Eye (tissue), 1 donor: ENCODE results near the gene ERO1B.
"Not testable (repeated sequence)": the region's sequence is repeated elsewhere in the genome, so short reads cannot be mapped to it uniquely, and the experiment has no call there.

ENCODE experiments used
- DNase-seq: peaks from one replicate; pipeline ENCODE4 v3.0.0-alpha.2; 2015

Gene ERO1B, protein sequence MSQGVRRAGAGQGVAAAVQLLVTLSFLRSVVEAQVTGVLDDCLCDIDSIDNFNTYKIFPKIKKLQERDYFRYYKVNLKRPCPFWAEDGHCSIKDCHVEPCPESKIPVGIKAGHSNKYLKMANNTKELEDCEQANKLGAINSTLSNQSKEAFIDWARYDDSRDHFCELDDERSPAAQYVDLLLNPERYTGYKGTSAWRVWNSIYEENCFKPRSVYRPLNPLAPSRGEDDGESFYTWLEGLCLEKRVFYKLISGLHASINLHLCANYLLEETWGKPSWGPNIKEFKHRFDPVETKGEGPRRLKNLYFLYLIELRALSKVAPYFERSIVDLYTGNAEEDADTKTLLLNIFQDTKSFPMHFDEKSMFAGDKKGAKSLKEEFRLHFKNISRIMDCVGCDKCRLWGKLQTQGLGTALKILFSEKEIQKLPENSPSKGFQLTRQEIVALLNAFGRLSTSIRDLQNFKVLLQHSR

DNA sequence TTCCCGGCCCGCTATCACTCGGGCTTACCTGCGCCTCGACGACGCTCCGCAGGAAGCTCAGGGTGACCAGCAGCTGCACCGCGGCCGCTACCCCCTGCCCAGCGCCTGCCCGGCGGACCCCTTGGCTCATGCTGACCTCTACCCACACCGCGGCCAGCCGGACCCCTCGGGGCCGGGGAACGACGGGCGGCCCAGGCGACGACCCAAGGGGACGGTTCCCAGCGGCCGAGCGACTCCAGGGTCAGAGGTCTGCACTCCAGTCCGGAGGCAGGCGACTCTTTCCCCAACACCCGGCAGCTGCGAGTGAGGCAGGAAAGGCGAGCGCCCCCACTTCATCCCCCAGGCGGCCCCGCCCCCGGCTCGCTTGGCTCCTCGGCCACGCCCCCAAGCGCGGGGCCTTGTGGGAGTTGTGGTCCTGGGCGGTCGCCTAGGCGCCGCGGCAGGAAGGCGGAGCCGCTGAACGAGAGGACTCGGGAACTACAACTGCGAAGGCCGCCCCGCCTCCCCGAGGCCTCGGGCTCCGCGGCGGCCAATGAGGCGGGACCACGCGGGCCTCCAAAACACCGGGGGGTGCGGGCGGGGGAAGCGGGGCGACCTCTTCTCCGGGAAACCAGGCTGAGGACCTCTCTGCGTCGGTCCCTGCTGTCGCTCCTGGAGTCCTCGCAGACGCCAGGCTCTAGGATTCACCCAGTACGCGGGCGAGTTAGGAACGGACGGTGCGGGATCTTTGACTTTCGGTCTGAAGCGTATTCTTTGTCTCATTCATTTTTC lies at the start of gene ERO1B:
Gene ERO1B, minus strand, starts transcription at position 305 of the 771 bp plus-strand sequence. Its CDS starts 175 bp downstream, at position 130.
- DNase-seq = peak; percentile 99

DNA sequence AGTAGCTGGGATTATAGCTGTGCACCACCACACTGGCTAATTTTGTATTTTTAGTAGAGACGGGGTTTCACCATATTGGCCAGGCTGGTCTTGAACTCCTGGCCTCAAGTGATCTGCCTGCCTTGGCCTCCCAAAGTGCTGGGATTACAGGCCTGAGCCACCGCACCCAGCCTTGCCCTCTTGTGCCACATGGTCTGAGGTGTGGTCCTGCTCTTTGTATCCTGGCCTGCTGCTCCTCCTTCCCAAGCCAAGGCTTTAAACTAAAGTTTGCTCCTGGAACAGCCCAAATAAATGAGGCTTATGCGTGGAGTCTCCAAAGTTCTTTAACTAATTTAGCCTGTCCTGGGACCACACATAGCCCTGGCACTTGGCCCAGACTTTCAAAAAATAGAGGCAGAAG lies 49.7 kb upstream of the ERO1B start:
- DNase-seq = not testable (repeated sequence)

DNA sequence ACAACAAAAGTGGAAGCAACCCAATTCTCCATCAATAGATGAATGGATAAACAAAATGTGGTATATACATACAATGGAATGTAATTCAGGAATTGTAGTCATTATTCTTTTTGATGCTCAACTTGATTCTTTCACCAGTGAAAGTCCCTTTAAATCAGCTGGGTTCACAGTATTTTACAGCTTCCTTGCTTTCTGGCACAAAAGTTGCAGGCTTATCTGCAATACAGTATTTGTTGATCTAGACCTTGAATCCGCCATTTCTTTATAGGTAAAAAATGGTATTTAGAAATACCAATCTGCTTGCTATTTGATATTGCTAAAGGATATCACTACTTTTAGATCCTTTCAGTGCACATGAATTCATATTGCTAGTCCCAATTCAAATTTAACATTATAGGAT lies 44.7 kb upstream of the ERO1B start:
- no peak for DNase-seq

DNA sequence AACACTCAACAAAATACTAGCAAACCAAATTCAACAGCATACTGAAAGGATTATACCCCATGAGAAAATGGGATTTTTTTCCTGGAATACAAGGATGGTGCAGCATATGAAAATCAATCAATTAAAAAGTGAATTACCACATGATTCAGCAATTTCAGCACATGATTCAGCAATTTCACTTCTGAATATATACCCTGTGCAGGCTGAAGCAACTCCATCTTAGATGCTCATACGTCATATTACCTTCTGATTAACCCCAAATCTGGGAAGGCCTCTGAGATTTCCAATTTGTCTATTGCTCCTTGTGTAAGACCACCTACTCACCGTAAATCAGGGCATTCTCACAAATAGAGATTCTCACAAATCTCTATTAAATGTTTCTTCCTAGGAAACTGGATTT lies 43.8 kb upstream of the ERO1B start:
- DNase-seq = no peak

DNA sequence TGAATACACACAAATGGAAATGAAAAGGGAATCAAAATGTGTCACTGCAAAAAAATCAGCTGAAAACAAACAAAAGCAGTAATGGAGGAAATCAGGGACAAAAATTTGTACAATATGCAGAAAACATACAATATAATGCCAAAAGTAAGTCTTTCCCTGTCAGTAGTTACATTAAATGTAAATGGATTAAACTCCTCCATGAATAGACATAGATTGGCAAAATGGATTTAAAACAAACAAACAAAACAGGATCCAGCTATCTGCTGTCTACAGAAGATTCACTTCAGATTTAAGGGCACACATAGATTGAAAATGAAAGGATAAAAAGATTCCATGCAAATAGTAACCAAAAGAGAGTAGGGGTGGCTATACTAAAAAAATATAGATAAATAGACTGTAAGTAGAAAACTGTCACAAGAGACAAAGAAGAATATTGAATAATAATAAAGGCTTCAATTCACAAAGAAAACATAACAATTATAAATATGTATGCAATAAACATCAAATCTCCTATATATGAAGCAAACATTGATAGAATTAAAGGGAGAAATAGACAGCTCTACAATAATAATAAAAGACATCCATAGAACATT lies 42.2 kb upstream of the ERO1B start:
- DNase-seq = no peak

DNA sequence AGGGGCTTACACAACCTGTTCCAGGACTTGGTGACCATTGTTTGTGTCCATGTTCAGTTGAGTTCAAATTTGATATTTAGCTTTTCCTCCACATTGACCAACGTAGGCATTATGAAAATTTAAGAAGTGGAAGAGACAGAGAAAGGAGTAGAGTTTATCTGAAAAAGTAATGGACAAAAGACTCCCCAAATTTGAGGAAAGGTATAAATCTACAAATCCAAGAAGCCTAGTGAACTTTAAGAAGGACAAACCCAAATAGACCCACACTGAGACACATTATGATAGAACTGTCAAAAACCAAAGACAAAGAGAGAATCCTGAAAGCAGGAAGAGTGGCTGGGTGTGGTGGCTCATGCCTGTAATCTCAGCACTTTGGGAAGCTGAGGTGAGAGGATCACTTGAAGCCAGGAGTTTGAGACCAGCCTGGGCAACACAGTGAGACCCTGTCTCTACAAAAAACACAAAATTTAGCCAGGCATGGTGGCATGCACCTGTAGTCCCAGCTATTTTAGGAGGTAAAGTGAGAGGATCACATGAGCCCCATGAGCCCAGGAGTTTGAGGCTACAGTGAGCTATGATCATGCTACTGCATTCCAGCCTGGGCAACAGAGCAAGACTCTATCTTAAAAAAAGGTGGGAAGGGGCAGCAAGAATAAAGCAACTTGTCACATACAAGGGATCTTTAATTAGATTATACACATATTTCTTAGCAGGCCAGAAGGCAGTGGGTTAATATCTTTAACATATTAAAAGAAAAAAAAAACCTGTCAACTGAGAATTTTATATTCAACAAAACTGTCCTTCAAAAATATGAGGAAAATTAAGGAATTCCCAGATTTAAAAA lies 41.0 kb upstream of the ERO1B start:
- no peak for DNase-seq

DNA sequence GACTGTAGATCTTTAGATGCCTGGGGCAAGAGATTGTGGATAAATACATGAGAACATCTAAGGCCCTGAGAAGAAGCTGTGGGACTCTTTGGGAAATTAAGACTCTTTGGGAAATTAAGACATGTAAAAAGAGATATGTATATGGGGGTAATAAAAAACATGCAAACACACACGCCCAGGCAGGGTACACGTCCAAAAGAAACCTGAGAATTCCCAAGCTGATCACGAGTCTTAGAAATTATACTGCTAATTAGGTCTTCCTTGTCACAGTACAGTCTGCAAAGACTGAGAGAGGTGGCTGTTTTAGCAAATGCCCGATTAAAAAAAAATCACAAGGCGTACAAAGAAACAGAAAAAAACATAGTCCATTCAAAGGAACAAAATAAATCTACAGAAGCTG lies 39.3 kb upstream of the ERO1B start:
- no peak for DNase-seq

DNA sequence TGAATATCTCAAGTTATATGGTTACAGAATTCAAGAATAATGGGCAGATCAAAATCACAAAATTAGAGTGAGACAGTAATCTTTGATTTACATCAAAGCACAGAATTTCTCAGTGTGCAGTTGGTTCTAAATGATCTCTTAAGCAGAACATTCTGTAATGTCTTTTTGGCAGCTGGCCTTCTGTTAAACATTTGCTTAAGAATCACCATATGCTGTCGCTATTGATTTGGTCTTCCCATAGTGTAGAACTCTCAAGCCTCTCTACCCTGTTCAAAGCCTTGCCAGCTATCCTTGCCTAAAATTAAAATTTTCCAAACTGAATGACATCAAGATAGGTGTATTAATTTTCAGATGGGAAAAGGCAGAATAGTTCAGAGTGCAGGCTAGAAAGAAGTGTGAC lies 38.9 kb upstream of the ERO1B start:
- no peak for DNase-seq

DNA sequence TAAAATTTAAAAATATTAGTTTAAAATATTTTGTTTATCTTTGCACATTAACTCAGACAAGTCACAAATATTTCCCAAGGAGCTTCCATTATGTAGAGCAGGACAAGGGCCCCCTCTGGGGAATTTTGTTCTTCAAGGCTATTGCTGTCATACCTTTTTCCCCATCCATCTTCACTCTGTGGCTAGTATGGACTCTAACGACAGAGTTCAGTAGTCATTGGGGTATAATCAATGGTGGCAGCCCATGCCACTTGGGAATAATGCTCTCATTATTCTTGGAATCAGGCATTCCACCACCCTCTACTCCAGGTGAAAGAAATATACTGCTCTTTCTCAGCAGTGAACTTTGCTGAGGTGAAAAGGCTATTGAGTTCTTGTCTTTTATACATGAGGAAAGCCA lies 38.5 kb upstream of the ERO1B start:
- no peak for DNase-seq

DNA sequence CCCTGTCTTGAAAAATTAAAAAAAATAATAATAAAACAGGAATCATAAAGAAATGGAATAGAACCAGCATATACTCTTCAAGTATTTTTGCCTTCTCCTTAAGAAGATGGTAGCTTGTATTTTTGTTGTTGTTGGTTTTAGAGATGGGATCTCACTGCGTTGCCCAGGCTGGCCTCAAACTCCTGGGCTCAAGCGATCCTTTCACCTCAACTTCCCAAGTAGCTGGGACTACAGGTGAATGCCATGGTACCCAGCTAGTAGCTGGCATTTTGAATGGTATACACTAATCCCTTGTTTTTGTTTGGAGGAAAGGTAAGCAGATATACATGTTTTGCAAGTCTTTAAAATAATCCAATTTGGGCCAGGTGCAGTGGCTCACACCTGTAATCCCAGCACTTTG lies 34.7 kb upstream of the ERO1B start:
- DNase-seq = no peak

DNA sequence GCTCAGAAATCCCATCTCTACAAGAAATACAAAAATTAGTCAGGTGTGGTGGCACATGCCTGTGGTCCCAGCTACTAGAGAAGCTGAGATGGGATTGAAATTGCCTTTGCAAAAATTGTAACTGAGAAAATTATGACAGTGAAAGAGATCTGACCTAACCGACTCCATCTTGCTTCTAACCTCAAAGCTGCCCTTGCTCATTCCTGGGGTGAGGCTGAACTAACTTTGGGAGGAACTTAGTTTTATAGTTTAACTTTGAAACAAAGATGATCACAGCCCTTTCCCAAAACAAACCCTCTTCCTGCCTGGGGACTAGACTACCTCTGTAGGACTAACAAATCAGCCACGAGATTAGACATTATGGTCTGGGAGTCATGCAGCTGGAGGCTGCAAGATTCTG lies 33.8 kb upstream of the ERO1B start:
- DNase-seq = no peak

DNA sequence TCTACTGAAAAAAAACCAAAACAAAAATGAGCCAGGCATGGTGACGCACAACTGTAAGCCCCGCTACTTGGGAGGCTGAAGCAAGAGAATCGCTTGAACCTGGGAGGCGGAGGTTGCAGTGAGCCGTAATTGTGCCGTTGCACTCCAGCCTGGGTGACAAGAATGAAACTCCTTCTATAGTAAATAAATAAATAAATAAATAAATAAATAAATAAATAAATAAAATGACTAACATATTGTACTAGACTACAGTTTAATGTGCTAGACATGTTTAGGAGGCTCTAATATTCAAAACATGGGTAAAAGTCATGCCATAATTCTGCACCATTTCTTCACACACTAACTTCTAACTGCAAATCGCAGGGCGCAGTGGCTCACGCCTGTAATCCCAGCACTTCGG lies 33.3 kb upstream of the ERO1B start:
- DNase-seq = no peak

DNA sequence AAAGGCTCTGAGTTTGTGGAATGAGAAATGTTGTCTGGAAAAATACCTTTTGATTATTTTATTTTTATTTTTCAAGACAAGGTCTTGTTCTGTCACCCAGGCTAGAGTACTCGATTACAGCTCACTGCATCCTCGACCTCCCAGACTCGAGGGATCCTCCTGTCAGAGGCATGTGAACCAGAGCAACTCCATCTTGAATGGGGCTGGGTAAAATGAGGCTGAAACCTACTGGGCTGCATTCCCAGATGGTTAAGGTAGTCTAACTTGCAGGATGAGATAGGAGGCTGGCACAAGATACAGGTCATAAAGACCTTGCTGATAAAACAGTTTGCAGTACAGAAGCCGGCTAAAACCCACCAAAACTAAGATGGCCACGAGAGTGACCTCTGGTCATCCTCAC lies 32.3 kb upstream of the ERO1B start:
- DNase-seq = not testable (repeated sequence)

DNA sequence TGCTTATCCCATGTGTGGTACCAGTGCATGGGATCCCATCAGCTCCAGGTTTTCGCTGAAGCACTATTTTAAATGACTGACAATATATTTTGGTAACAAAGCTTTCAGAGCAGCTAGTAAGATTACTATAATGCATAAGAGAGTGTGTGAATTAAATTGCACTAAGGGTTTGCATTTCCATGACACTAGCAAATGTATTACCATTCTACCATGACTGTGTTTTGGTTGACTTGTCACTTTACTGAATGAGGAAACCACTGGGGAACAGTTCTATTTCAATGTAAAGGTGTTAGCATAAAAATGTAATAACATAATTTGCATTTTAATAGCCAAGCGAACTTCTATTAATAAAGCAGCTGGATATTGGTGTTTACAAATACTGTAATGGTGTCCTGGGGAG lies 31.7 kb upstream of the ERO1B start:
- no peak for DNase-seq

DNA sequence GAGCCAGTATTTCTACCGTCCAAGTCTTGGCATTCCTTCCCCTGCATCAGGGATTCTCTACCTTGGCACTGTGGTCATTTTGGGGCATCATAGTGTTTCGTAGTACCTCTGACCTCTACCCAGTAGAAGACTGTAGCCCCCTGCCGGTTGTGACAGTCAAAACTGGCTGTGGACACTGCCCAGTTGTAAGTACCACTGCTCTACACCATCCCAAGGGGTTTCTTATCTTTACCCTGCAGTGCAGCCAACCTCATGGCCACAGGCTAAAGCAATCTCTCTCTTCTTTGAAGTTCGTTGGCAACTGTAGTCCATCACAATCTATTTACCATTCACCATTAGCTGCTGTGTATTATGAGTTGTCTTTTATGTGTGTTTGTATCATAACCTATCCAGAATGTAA lies 29.3 kb upstream of the ERO1B start:
- no peak for DNase-seq

DNA sequence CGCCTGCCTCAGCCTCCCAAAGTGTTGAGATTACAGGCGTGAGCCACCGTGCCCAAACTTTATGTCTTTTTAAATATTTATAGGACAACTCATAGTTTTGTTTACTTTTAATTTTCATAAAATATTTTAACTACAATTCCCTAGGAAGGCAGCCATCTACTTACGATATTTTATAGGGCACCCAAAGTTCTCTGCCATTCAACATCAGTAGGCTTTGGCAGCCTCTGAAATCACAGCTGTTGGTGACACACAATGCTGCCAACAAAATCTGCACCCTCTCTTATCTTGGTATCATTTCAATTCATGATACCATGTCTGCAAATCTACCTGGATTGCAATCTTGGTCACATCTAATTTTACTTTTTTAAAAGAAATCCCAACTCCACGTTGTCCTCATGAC lies 27.1 kb upstream of the ERO1B start:
- DNase-seq = no peak

DNA sequence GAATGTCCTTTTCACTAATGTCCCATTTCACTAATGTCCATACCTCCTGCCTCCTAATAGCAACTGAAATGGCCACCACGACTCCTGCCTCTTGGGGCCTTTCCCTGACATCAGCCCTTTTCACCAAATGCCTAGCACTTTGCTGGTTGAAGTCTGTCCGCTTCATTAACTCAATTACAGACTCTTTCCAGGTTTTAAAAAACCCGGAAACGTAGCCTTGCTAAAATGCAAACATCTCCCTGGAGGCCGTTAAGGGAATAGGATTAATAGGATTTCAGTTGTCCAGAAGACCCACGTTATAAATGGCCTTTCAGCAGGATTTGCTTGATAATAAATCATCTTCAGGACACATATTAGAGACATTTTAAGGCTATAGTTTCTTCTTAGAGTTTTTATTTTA lies 25.7 kb upstream of the ERO1B start:
- peak; percentile 80 for DNase-seq

DNA sequence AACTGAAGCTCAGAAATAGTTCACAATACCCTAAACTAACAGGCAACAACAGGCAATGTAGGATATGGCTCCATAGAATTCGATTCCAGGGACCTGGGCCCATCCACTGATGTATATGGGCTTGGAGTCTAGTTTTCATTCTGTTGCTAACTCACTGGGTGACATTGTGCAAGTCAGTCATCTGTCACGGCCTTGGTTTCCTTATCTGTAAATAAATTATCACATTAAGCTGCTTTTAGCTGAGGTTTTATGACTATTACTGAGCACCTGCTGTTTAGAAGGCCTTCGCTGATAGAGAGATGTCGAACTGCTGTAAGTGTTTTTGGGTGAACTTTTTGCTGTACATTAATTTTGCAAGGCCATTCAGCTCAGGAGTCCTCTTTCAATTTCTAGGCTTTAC lies 22.9 kb upstream of the ERO1B start:
- DNase-seq = no peak

DNA sequence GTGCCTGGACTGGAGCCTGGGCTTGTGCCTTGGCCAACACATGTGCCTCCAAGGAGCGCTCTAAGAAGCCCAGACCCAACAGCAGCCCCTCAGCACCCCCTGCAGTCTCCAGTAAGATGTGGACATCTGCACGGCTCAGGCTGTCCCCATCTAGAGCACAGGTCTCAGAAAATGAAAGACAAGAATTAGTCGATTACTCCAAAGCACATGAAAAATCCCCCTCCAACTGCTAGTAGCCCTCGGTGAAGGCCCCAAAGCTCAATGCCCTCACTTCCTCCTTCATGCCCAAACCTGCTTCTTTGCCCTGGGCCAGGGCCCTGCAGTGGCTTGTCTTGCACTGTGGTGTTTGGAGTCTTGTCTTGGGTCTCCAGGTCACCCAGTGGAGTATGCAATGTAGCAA lies 21.9 kb upstream of the ERO1B start:
- no peak for DNase-seq

DNA sequence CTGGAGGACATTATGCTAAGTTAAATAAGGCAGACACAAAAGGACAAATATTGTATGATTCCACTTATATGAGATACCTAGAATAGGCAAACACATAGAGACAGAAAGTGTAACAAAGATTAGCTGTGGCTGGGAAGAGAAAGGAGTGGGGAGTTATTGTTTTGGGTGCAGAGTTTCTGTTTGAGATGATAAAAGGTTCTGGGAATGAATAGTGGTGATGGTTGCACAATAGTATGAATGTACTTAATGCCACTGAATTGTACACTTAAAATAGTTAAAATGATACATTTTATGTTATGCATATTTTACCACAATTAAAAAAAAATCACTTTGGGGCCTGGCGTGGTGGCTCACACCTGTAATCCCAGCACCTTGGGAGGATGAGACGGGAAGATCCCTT lies 21.2 kb upstream of the ERO1B start:
- no peak for DNase-seq

DNA sequence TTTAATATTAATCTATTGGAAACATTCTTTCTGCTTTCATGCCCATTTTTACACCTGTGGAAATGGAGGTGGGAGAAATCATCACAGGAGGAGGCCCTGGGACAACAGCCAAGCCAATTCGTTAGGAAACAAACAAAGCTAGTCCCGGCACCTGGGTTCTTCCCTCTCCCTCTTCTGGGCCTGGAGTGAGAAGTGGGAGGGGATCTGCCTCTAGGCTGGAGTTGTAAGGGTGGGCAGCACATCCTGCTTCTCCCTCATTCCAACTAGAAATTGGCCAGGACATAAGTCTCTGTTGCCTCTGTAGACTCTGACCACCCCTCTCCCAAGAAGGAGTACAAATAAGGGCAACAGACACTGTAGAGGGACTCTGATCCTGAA lies 20.2 kb upstream of the ERO1B start:
- DNase-seq = no peak

DNA sequence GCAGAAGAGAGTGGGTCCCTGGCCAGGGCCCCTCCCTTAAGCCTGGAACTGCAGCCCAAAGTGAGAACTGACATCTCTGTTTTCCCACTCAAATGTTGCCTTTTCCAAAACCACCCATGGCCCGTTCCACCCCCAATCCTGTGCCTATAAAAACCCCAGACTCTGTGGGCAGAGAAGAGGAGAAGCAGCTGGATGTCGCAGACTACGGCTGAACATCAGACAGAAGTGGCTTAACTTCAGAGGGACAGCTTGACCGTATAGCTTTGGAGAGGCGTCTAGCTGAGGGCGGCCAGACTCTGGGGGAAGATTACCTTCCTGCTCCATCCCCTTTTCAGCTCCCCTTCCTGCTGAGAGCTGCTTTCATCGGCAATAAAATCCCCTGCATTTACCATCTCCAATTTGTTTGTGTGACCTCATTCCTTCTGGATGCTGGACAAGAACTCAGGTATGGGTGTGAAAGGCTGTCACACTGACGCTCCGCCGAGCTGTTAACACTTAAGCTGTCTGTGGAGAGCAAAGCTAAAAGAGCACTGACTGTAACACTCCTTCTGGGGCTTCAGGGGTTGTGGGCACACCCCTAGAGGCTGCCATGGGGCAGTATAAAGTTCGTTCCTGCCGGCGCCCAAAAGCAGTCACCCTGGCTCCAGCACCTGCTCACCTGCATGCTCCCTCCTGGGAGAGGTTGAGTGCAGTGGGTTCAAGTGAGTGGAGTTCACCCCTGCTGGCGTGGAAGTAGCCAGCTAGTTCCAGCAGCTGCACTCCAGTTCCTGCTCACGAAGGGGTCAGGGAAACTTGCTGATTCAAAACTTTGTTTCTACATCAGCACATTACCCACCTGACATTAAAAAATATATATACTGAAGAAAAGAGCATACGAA lies 19.6 kb upstream of the ERO1B start:
- no peak for DNase-seq
